HepG2 (cell line): ENCODE measurements around the gene RCBTB1. TPM values are rescaled to one million over a fixed set of nuclear protein-coding genes. Genes with fewer than 3 reads are reported as not detected.

ENCODE experiments used
- ADNP ChIP-seq: sonication (generic); formaldehyde crosslinking; IDR thresholded peaks from 2 replicates; pipeline ENCODE4 v1.4.0; 2020; ENCODE audit warnings: missing genetic modification reagents
- FOXP1 ChIP-seq, 2 experiments: fragments of 450-650 bp in 1 of 2; IDR thresholded peaks; 2 replicates each; pipeline ENCODE4 v1.6.1; 2017 to 2018; ENCODE audit warnings: antibody characterized with exemption in 1 of 2
- HMGXB3 ChIP-seq: sonication (generic); formaldehyde crosslinking; IDR thresholded peaks from 2 replicates; pipeline ENCODE4 v1.4.0; 2020; ENCODE audit warnings: missing genetic modification reagents, borderline replicate concordance
- KDM6A ChIP-seq: IDR thresholded peaks from 2 replicates; pipeline ENCODE4 v1.6.1; 2016; ENCODE audit warnings: low read depth
- MBNL3 ChIP-seq: fragments of 250-450 bp; sonication (Bioruptor Pico); conservative IDR thresholded peaks from 2 replicates; pipeline ENCODE4 v1.8.0; 2022; ENCODE audit warnings: mild to moderate bottlenecking, inconsistent platforms
- PHB2 ChIP-seq: fragments of 450-650 bp; IDR thresholded peaks from 2 replicates; pipeline ENCODE4 v1.6.1; 2018; ENCODE audit not compliant: partially characterized antibody
- PRDM10 ChIP-seq: sonication (generic); formaldehyde crosslinking; IDR thresholded peaks from 2 replicates; pipeline ENCODE4 v1.4.0; 2020; ENCODE audit warnings: low read depth, missing genetic modification reagents
- SATB2 ChIP-seq: sonication (generic); formaldehyde crosslinking; IDR thresholded peaks from 2 replicates; pipeline ENCODE4 v1.5.0; 2020; ENCODE audit warnings: missing genetic modification reagents
- XBP1 ChIP-seq: sonication (generic); formaldehyde crosslinking; IDR thresholded peaks from 2 replicates; pipeline ENCODE4 v1.5.0; 2020; ENCODE audit warnings: missing genetic modification reagents
- YY1 ChIP-seq: IDR thresholded peaks from 2 replicates; pipeline ENCODE4 v1.6.1; 2011; ENCODE audit warnings: low read length, low read depth, moderate library complexity, mild to moderate bottlenecking; ENCODE audit not compliant: insufficient read depth, insufficient replicate concordance
- ZNF546 ChIP-seq: sonication (generic); formaldehyde crosslinking; conservative IDR thresholded peaks from 2 replicates; pipeline ENCODE4 v1.8.1; 2023; ENCODE audit warnings: mild to moderate bottlenecking, missing genetic modification reagents
- ZNF710 ChIP-seq: sonication (generic); formaldehyde crosslinking; IDR thresholded peaks from 2 replicates; pipeline ENCODE4 v1.5.0; 2020; ENCODE audit warnings: mild to moderate bottlenecking, missing genetic modification reagents, borderline replicate concordance
- polyA plus RNA-seq, 8 experiments: library from polyadenylated mRNA; depleted of rRNA in 3 of 8; stranded (reverse) in 7 of 8; unstranded in 1 of 8; fragments of >200 nt; fragmentation: Illumina TruSeq in 4 of 8; extraction: Trizol in 4 of 8; gene quantifications; 2 replicates each; pipeline versions ENCODE4 v1.2.1 to v1.2.3, GENCODE V29; 2011 to 2016; ENCODE audit warnings: low read depth in 4 of 8, missing spikeins in 1 of 8, mixed read lengths in 1 of 8; ENCODE audit not compliant: insufficient read depth in 1 of 8
- total RNA-seq, 5 experiments: library from RNA; depleted of rRNA; stranded (reverse); fragments of >200 nt; fragmentation: Illumina TruSeq; extraction: Trizol; gene quantifications; 2 replicates each; pipeline ENCODE4 v1.2.3, GENCODE V29; 2016; ENCODE audit warnings: low read depth in 1 of 5
- TF ChIP-seq, protein P1 (sequence below): IDR thresholded peaks from 2 replicates; pipeline ENCODE4 v1.6.1; 2016; ENCODE audit warnings: low read depth, missing genetic modification reagents, missing compliant biosample characterization

Gene RCBTB1
- total and polyA plus RNA-seq, 2 of the 13 experiments (the other 11 are each of a cell fraction or from before 2014, with no cell fraction given): 13.4 to 21.6 TPM

GRCh38 chr13:49629196-49629938 is 44.0 kb upstream of the RCBTB1 start (continued):
- TF ChIP-seq PHB2 (no peak), YY1 (no peak), ZNF546 (CRISPR knock-in tag) (no peak), PRDM10 (CRISPR knock-in tag) (peak; percentile 48; the same call in 1 of the 2 replicates), MBNL3 (no peak), KDM6A (CRISPR knock-in tag) (no peak), FOXP1 (IDR thresholded peaks at IDR 0.05) (no peak), FOXP1 (CRISPR knock-in tag; IDR thresholded peaks at IDR 0.05) (peak; percentile 48; the same call in 1 of the 2 replicates), ADNP (no peak), SATB2 (CRISPR knock-in tag) (no peak), ZNF710 (CRISPR knock-in tag) (no peak), XBP1 (no peak), HMGXB3 (CRISPR knock-in tag) (no peak)
- TF ChIP-seq, protein P1, sequence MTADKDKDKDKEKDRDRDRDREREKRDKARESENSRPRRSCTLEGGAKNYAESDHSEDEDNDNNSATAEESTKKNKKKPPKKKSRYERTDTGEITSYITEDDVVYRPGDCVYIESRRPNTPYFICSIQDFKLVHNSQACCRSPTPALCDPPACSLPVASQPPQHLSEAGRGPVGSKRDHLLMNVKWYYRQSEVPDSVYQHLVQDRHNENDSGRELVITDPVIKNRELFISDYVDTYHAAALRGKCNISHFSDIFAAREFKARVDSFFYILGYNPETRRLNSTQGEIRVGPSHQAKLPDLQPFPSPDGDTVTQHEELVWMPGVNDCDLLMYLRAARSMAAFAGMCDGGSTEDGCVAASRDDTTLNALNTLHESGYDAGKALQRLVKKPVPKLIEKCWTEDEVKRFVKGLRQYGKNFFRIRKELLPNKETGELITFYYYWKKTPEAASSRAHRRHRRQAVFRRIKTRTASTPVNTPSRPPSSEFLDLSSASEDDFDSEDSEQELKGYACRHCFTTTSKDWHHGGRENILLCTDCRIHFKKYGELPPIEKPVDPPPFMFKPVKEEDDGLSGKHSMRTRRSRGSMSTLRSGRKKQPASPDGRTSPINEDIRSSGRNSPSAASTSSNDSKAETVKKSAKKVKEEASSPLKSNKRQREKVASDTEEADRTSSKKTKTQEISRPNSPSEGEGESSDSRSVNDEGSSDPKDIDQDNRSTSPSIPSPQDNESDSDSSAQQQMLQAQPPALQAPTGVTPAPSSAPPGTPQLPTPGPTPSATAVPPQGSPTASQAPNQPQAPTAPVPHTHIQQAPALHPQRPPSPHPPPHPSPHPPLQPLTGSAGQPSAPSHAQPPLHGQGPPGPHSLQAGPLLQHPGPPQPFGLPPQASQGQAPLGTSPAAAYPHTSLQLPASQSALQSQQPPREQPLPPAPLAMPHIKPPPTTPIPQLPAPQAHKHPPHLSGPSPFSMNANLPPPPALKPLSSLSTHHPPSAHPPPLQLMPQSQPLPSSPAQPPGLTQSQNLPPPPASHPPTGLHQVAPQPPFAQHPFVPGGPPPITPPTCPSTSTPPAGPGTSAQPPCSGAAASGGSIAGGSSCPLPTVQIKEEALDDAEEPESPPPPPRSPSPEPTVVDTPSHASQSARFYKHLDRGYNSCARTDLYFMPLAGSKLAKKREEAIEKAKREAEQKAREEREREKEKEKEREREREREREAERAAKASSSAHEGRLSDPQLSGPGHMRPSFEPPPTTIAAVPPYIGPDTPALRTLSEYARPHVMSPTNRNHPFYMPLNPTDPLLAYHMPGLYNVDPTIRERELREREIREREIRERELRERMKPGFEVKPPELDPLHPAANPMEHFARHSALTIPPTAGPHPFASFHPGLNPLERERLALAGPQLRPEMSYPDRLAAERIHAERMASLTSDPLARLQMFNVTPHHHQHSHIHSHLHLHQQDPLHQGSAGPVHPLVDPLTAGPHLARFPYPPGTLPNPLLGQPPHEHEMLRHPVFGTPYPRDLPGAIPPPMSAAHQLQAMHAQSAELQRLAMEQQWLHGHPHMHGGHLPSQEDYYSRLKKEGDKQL: no peak
